Common myeloid progenitor, CD34-positive (primary cell): ENCODE measurements around the gene NR0B2.
A peak's percentile ranks its signal among the peaks of the same experiment; 100 is the strongest.

Experiments
- CTCF ChIA-PET: fragments of 350-600 bp; sonication (Branson Sonifier 250); formaldehyde crosslinking; loops from one replicate; lab custom pipeline; 2021; ENCODE audit warnings: antibody characterized with exemption; lab: Charles Lee
- POLR2A ChIA-PET: fragments of 350-600 bp; sonication (Branson Sonifier 250); formaldehyde crosslinking; loops from one replicate; lab custom pipeline; 2021; ENCODE audit warnings: antibody characterized with exemption; lab: Charles Lee
- DNase-seq, 3 donors: peaks; one replicate each; pipeline versions ENCODE4 v3.0.0 to v3.0.0-alpha.2; 2013
- H3K27ac ChIP-seq, 2 experiments: 1 replicate in 1 of 2; 2 replicates in 1 of 2; pipeline ENCODE4 v1.7.0; 2013; ENCODE audit warnings: inconsistent platforms in 2 of 2, low read length in 2 of 2, mild to moderate bottlenecking in 2 of 2, low read depth in 1 of 2, moderate library complexity in 1 of 2; ENCODE audit not compliant: severe bottlenecking in 2 of 2, insufficient read depth in 1 of 2, poor library complexity in 1 of 2
- H3K27me3 ChIP-seq, 5 experiments: replicated peaks in 2 of 5; 1 replicate in 3 of 5; 2 replicates in 2 of 5; pipeline versions ENCODE4 v1.6.1 to v1.7.0; 2013; ENCODE audit warnings: low read length in 4 of 5, mild to moderate bottlenecking in 2 of 5, moderate library complexity in 2 of 5, inconsistent platforms in 1 of 5; ENCODE audit not compliant: insufficient read depth in 5 of 5, control insufficient read depth in 4 of 5
- H3K36me3 ChIP-seq, 4 experiments: 1 replicate in 2 of 4; 2 replicates in 2 of 4; pipeline versions ENCODE4 v1.6.1 to v1.7.0; 2013; ENCODE audit warnings: low read length in 3 of 4, control low read depth in 1 of 4, mild to moderate bottlenecking in 1 of 4; ENCODE audit not compliant: control insufficient read depth in 4 of 4, insufficient read depth in 4 of 4
- H3K4me1 ChIP-seq, 4 experiments: 1 replicate in 3 of 4; 2 replicates in 1 of 4; pipeline versions ENCODE4 v1.6.1 to v1.7.1; 2013; ENCODE audit warnings: low read length in 3 of 4, mild to moderate bottlenecking in 3 of 4, control low read depth in 1 of 4, inconsistent platforms in 1 of 4, moderate library complexity in 1 of 4; ENCODE audit not compliant: control insufficient read depth in 4 of 4, insufficient read depth in 4 of 4; ENCODE audit errors: control extremely low read depth in 1 of 4
- H3K4me3 ChIP-seq, 7 experiments: 1 replicate in 4 of 7; 2 replicates in 3 of 7; pipeline versions ENCODE4 v1.5.1 to v1.7.0; 2013; ENCODE audit warnings: mild to moderate bottlenecking in 7 of 7, low read length in 6 of 7, moderate library complexity in 6 of 7, inconsistent platforms in 2 of 7, low read depth in 2 of 7, control low read depth in 1 of 7; ENCODE audit not compliant: insufficient read depth in 4 of 7, control insufficient read depth in 1 of 7; ENCODE audit errors: extremely low read depth in 1 of 7
- H3K9me3 ChIP-seq, 5 experiments: 1 replicate in 4 of 5; 2 replicates in 1 of 5; pipeline versions ENCODE4 v1.6.1 to v1.7.1; 2013; ENCODE audit warnings: low read length in 4 of 5, mild to moderate bottlenecking in 2 of 5, inconsistent platforms in 1 of 5, low read depth in 1 of 5, moderate library complexity in 1 of 5; ENCODE audit not compliant: control insufficient read depth in 4 of 5, insufficient read depth in 2 of 5; ENCODE audit errors: control extremely low read depth in 1 of 5
- WGBS: methylation state at CpG from one replicate; pipeline ENCODE4 v1.1.5; 2013; ENCODE audit not compliant: insufficient coverage; 5-methylcytosine and 5-hydroxymethylcytosine counted together

NR0B2 gene

GRCh38 chr1:26910343-26911160 is 3.2 kb downstream of the NR0B2 start:
- Histone ChIP-seq H3K27ac (no peak overlapping the region), H3K36me3 (no peaks in the 10 kb centered on the region), H3K9me3 (no peaks in the 10 kb centered on the region), H3K27me3 (no peaks in the 10 kb centered on the region), H3K4me1 (no peaks in the 10 kb centered on the region), H3K4me3 (no peak overlapping the region)
- ChIA-PET POLR2A (interaction anchor here (0.6 kb wide), 1 partner anchor 10 kb away, joined by 4 read pairs; no protein-coding TSS in a partner anchor), CTCF (no interaction called here)
- DNase-seq, result no peak
- 100% methylated on average over 3 of the region's 4 CpGs for WGBS

DNA sequence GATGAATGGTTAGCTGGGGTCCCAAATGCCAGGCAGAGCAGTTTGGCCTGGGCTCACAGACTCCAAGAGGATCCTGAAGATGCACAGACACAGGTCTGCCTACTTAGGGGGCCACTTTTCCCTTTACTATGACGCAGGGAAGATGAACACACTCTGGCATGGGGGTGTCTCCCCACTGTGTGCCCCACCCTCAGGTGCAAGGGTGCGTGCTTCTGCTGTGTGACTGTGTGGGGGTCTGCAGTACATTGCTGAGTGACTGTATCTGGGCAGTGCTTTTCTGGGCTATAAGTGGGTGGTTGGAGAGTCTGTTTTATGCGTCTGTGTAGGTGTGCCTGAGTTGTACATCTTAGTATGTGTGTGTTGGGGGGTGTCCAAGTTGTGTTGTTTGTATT is 3.8 kb downstream of the NR0B2 start:
- H3K27me3 ChIP-seq, result no peaks in the 10 kb centered on the region
- CTCF ChIA-PET, result no interaction called here

GRCh38 chr1:26907071-26907917 is 6.5 kb downstream of the NR0B2 start:
- Histone ChIP-seq H3K27me3 (no peaks in the 10 kb centered on the region), H3K9me3 (no peaks in the 10 kb centered on the region), H3K36me3 (no peaks in the 10 kb centered on the region), H3K27ac (no peak overlapping the region), H3K4me1 (no peaks in the 10 kb centered on the region), H3K4me3 (no peak overlapping the region)
- WGBS, result 87% methylated on average over 6 of the region's 6 CpGs
- no peak for DNase-seq
- ChIA-PET CTCF (interaction anchor here (0.9 to 1.3 kb wide), 2 partner anchors 22 to 29 kb away, joined by 3 read pairs; no protein-coding TSS in a partner anchor), POLR2A (no interaction called here)

More for the DNA sequence above, 3.8 kb downstream of the NR0B2 start:
- Histone ChIP-seq H3K4me3 (no peak overlapping the region), H3K27ac (no peak overlapping the region), H3K36me3 (no peaks in the 10 kb centered on the region), H3K9me3 (no peaks in the 10 kb centered on the region), H3K4me1 (no peaks in the 10 kb centered on the region)
- DNase-seq, result no peak
- 100% methylated on average over 2 of the region's 3 CpGs for WGBS
- POLR2A ChIA-PET, result interaction anchor here (0.6 kb wide), 1 partner anchor 11 kb away, joined by 4 read pairs; no protein-coding TSS in a partner anchor

- CTCF ChIA-PET, result interaction anchor here (1.1 to 3.8 kb wide), 2 partner anchors 12 to 53 kb away, joined by 3 to 26 read pairs; partner anchors contain the start of gene GPN2
- peak overlapping the region; percentile 97 to 98 for H3K27ac ChIP-seq
- H3K36me3 ChIP-seq, result peaks cover 0 to 16% (median 8%) of the 10 kb centered on the region in 4 experiments
- 55% methylated on average over 6 of the region's 18 CpGs for WGBS
- POLR2A ChIA-PET, result interaction anchor here (0.6 to 2.1 kb wide), 3 partner anchors 11 to 325 kb away, joined by 3 to 12 read pairs (median 3); partner anchors contain the start of gene GPN2
- H3K9me3 ChIP-seq, result no peaks in the 10 kb centered on the region
- no peak for DNase-seq
- H3K4me1 ChIP-seq, result peaks cover 7 to 23% (median 19%) of the 10 kb centered on the region in 4 experiments
- H3K27me3 ChIP-seq, result no peaks in the 10 kb centered on the region
- peak overlapping the region in 6 of 7 experiments; percentile 86 to 97 (median 90) for H3K4me3 ChIP-seq
These were observed 12.8 kb downstream of the NR0B2 start for GRCh38 chr1:26900815-26901511.

DNA sequence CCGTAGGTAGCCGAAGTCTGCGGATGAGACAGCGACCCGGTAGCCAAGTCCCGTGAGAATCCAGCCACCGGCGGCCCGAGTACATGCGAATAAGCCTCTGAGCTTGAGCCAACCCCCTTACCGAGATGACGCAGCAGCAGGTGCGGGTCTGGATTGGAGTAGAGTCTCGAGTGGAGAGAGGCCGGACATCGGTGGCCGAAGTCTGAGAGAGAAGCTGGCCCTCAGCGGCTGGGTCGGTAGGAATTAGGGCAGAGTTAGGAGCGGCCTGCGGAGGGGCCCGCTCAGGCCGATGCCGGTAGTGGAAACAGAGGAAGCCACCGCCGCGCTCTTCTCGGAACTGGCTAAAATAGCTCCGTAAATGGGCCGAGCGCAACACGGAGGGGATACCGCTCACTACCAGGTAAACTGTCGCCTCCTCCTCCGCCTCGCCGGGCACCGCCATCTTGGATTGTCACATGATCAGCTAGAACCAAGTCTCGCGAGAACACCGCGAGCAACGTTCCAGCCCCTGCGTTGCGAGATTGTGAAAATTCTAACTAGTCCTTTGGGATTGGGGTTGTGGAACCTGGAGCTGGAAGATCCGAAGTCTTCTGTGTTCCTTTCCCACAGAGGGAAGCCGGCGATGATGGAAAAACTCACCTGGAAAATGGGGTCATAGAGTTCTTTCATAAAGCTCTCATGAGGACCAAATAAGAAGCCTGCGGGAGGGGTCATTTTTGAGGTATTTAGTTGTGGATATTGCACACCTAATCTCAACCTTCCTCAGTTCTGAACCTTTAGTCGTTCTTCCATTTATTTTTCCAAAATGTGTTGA is 13.6 kb downstream of the NR0B2 start, which contains the start of gene GPATCH3:
Gene GPATCH3 (minus strand): TSS at position 467 of the 814 bp plus-strand sequence. CDS start 25 bp downstream, at position 442.
- H3K27me3 ChIP-seq, result no peaks in the 10 kb centered on the region
- ChIA-PET POLR2A (interaction anchor here (0.8 to 2.1 kb wide), 2 partner anchors 10 to 22 kb away, joined by 3 to 12 read pairs; partner anchors contain the start of gene GPN2), CTCF (interaction anchor here (0.6 to 3.8 kb wide), 4 partner anchors 11 to 641 kb away, joined by 3 to 26 read pairs (median 4); partner anchors contain the start of gene GPN2)
- H3K27ac ChIP-seq, result peak within 1 kb of the TSS; percentile 97 to 98
- DNase-seq, result peak; percentile 88 to 93 (median 89)
- no peaks in the 10 kb centered on the region for H3K9me3 ChIP-seq
- peak within 1 kb of the TSS; percentile 86 to 97 (median 91) for H3K4me3 ChIP-seq
- WGBS, result under 1% methylated on average over 48 of the region's 50 CpGs
- H3K36me3 ChIP-seq, result peaks cover 3 to 20% (median 13%) of the 10 kb centered on the region in 4 experiments
- H3K4me1 ChIP-seq, result peaks cover 7 to 23% (median 19%) of the 10 kb centered on the region in 4 experiments

- H3K4me3 ChIP-seq, result no peak overlapping the region
- H3K27ac ChIP-seq, result no peak overlapping the region
- peaks cover 12 to 46% (median 35%) of the 10 kb centered on the region in 4 experiments for H3K36me3 ChIP-seq
- ChIA-PET POLR2A (no interaction called here), CTCF (interaction anchor here (1.1 to 3.8 kb wide), 2 partner anchors 8 to 19 kb away, joined by 3 to 26 read pairs; partner anchors contain the start of gene GPN2)
- 95% methylated on average over 7 of the region's 9 CpGs for WGBS
- H3K9me3 ChIP-seq, result no peaks in the 10 kb centered on the region
- no peak for DNase-seq
- H3K27me3 ChIP-seq, result no peaks in the 10 kb centered on the region
- peaks cover 7 to 23% (median 19%) of the 10 kb centered on the region in 4 experiments for H3K4me1 ChIP-seq
These were observed 16.4 kb downstream of the NR0B2 start for GRCh38 chr1:26897351-26897750.
